T1000 (cell line): ENCODE measurements around the gene FALEC.
"Not testable (repeated sequence)": the region's sequence is repeated elsewhere in the genome, so short reads cannot be mapped to it uniquely, and the experiment has no call there.

Experiments used
- DNase-seq: peaks from one replicate; lab custom pipeline; 2025; ENCODE audit warnings: mixed read lengths; lab: John Stamatoyannopoulos, UW

Gene FALEC

DNA sequence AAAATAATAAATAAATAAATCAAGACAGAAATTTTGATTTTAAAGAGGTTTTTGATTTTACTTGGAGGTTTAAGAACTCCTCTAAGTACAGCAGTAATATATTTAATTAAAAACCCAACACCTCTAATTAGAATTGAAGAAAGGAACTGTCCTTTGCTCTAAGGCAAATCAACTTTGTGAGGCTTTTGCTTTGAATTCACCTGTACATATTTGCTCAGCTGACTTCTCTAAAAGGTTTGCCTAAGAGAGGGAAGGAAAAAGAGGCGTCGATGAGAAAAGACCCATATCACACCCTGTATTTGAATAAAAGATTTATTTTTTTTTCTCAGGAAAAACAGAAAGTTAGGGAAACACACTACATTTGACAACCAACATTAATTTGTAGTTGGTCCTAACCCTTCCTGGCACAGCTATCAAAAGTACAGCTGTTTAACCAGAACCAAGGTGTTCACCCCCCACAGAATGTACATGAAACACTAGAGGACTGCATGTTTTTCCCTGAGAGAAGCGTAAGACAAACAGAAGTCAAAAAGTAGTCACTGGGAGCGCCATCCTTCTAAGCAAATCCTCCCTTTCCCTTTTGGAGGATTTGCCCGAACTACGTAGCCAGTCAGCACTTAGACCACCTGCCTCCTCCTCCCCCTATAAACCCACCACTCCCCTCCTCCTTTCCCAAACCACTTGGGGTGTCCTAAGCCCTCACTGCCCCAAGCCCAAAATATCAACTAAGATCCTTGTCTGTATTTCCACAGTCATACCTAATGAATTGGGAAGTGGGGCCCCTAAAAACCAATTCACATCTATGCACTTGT, 58.9 kb downstream of the FALEC start:
- no peak for DNase-seq

DNA sequence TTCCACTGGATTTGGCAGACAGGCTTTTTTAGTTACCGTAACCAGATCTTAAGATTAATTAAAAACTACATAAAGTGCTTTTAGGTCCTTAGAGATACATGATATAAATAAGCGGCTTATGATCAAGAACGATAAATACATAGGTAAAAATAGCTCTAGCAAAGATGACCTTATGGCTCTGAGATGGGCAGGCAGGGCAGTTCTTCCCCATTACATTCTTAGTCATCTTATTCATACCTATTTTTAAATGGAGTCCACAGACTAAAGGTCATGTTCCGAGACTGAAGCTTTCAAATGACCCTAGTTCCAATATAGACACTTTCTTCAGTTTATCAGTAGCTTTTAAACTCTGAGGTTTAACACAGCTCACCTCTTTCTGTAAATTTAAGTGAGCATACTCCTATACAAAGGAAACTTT, 59.5 kb downstream of the FALEC start:
- DNase-seq: no peak

DNA sequence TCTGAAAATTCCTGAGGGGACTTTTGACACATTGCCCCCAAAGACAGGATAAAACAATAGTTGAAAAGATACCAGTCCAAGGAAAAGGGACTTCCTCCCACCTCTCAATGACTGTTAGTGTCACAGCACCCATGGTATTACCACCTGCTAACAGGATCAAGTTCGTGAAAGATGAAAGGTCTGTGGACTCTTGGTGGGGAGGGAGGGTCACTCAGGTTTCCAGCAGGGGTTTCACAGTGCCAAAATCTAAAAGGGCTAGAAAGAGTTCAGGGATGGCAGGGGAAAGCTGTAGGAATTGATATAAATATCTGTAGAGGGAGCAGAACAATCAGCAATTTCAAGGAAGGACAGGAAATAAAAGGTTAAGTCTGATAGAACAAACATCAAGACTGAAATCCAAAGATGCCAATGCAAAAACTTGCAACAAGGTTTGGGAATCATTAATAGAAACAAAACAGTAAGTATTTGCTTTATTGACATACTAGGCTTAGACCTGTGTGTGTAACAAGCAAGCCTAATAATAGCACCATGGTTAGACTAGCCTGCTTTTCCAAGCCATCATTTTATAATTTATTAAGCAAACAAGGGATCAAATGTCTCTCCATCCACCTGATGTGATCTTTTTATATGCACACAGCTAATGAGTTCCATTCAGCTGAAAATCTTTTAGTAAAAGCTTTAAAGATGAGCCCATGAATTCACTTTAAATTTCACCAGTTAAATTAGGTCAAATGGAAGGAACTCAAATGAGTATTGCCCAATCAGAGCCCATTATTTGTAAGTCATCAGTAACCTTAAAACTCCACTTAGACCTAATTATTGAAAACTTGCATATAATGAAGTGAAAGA, 60.2 kb downstream of the FALEC start:
- DNase-seq: no peak

DNA sequence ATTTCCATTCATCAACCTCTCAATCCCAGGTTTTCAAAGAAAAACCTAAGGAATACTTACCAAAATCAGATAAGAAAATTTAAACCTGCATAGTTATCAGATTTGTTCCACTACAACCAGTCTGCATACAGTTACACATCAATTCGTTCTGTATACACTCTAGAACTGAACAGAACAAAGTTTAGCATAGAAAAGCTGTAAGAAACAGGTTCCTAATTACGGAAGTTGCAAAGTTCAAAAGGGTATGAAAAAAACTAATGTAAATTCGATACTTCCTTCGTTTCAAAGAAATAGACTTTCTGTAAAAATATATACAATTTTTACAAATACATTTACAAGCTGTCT, 60.8 kb downstream of the FALEC start:
- DNase-seq: no peak

DNA sequence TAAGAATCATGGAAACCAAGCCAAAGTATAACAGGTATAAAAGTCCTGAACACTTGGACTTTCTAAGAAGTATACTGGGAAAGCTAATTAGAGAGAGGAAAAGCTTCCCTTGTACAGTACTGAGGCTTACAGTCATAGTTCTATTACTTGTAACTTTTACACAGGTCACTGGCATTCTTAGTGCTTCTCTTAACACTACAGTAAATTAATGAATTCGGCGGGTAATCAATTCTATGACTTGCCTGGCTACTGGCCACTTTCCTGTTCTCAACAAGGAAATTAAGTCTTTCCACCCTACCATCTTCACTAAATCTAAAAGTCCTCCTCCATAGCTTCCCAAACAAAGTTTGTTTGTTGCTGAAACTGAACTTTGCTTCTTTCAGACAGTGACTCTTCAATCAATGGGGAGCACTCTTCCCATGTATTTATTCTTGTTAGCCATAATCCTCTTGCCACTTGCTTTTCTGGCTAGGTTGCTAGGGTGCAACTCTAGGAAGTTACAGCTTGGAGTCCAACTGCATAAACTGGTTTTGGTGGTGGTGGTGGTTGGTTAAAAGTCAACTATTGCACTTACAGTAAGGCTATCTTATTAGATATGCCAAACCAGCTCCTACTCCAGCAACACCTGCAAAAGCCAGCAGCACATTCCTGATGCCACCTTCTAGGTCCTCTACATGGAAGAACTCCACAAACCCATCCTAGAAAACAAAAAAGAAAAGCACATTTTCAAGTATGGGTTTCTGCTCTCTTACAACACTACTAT, 61.4 kb downstream of the FALEC start:
- no peak for DNase-seq

DNA sequence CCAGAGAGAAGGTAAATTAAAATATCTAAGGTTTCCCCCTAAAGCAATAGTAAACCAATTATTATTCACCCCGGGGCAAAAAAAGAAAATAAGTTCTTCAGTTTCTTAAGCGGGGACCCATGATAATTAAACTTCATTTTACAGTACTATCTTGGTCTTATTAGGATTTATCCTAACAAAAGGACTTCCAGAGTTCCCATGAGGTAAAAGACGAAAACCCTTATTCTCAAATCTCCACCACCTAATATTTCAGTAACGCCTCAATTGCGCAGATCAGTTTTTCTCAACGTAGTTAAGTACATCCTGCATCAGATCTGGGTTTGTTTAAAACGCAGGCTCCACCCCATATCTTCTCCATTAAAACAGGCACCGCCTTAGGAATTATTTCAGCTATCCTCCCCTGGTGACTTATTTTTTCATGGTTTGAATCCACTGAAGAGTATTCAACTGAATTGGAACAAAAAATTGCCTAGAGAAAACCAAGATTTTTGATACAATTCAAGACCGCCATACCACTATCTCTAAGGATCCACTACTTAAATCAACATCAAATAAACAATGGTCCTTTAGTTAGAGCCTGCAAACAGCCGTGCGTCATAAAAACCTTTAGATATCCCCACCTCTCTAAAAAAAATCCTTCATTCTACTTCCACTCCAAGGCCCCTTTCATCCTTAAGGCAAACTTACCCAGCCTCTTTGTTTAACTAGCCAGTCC, 62.2 kb downstream of the FALEC start:
- DNase-seq: no peak

DNA sequence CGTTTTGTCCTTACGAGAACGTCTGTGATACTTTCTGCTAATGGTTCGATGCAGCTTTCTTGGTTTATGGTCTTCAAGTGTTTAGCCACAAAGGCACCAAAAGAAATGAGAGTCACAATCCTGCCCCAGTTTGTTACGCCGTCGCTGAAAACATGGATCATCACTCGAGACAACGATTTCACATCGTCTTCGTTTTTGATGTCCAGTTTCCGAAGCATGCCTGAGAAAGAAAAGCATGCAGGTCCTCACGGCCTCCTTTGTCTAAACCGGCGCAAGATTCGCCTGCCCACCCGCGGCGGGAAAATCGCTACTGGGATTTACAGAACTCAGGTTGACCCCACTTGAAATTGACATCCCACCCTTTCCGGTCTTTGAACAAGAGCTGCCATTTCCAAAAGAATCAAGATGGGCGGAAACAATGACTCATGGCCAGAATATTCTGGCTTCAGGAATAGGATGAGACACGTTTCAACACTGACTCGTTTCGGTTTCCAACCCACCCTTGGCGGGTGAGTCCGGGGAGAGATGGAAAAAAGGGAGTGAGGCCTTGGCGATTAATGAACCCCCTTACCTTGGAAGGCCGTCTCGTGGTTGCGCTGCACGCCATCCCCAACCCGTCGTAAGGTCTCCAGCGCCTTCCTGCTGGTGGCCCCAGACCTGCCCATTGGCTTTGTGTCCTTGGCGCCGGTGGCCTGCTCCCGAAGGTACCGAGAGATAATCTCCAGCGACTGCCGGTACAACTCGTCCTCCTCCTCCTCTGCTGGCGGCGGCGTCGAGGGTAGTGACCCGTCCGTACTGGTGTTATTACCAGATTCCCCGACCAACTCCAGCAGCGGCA, 62.9 kb downstream of the FALEC start:
- DNase-seq: peak; percentile 68

DNA sequence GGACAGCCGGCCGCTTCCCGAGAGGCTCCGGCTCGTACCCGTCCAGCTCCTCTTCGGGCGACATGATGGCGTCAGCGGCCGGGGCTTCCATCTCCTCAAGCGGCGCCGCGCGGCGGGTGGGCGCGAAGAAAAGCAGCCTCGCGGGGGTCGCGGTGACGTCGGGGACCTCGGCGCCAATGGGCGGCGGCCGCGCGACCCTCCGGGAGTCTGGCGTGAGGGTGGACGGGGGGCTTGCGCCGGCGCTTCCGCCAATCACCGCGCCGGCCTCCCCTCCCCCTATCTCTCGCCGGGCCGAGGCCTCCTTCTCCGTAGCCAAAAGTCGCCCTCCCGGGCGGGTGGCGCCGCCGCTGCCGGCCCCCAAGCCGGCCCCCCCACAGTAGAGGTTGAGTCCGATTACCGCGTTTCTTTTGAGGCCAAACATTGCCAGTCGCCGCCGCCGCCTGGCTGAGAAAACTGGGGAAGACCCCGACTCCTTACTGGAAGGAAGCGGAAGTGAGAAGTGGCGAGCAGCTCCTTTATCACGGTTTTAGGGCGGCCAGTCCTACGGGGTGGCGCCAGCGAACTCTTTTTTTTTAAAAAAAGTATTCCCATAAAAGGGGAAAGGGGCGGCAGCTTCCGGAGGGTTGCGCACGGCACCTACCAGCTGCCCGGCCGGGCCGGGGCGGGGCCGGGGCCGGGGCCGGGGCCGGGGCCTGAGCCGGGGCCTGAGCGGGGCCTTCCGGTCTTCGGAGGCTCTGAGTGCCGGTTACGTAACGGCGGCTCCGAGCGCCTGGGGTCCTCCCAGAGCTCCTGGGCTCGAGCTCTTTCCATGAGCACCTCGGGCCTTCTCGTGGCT, 63.8 kb downstream of the FALEC start, which contains the start of gene MCL1:
TSS of gene MCL1 (minus strand) at position 501 of the 835 bp plus-strand sequence. CDS start at position 421, 80 bp downstream.
- DNase-seq: peak; percentile 94

DNA sequence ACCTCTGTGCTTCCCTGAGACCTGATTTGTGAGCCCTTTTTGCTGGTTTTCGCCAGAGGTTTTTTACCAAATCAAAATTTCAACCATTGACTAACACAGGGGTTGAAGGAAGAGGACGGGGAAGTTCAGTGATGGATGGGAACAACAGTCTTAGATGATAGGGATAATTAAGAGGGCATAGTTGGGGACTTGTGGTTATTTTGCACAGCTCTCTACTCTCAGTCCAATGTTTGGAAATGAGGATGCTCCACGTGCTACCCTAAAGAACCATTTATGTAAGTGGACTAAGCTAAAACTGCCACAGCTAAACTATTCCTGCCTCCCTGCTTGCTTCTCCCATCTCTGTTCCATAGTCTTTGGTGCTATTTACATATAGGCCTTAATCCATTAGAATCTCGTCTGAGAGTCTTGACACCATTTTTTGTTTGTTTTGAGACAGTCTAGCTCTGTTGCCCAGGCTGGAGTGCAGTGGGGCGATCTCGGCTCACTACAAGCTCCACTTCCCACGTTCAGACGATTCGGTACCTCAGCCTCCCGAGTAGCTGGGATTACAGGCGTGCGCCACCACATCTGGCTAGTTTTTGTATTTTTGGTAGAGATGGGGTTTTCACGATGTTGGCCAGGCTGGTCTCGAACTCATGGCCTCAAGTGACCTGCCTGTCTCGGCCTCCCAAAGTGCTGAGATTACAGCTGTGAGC, 64.5 kb downstream of the FALEC start:
- DNase-seq: no peak

DNA sequence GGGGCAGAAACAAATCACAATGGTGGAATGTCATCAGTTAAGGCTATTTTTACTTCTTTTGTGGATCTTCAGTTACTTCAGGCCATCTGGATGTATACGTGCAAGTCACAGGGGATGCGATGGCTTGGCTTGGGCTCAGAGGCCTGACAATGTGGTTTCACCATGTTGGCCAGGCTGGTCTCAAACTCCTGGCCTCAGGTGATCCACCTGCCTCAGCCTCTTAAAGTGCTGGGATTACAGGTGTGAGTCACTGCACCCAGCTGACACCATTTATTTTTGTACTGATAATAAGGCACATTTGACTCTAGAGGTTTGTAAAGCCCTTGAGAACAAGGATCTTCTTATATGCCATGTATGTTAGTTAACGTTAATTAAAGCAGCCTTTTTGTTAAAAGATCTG, 65.4 kb downstream of the FALEC start:
- not testable (repeated sequence) for DNase-seq

DNA sequence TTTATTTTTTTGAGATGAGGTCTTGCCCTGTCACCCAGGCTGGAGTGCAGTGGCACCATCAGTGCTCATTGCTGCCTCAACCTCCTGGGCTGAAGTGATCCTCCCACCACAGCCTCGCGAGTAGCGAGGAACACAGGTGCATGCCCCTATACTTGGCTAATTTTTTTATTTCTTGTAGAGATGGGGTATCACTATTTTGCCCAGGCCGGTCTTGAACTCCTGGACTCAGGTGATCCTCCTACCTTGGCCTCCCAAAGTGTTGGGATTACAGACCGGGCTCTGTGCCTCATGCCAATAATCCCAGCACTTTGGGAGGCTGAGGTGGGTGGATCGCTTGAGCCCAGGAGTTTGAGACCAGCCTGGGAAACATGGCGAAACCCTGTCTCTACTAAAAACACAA, 65.9 kb downstream of the FALEC start:
- DNase-seq: not testable (repeated sequence)

DNA sequence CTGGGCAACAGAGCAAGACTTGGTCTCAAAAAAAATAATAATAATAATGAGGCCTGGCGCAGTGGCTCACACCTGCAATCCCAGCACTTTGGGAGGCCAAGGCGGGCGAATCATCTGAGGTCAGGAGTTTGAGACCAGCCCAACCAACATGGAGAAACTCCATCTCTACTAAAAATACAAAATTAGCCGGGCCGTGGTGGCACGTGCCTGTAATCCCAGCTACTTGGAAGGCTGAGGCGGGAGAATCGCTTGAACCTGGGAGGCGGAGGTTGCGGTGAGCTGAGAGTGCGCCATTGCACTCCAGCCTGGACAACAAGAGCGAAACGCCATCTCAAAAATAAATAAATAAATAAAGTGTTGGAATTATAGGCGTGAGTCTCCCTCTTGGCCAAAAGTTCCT, 66.4 kb downstream of the FALEC start:
- not testable (repeated sequence) for DNase-seq

DNA sequence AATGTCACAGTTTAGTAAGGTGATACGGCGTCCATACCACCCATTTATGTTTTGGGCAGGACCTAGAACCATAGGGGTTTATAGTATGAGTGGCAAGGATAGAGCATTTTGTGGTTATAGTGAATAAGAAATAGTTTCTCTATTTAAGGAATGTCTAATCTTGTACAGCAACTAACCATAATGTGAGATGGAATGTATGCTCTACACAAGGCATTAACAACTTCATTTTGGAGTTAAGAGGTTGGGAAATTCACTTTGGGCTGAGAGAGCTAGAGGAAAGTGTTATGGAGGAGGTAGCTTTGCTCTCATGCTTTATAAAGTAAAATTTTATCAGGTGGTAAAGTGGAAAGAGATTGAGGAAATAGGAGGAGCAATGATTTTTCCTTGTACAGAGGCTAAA, 66.8 kb downstream of the FALEC start:
- no peak for DNase-seq
